Aorta (tissue), 5 donors: ENCODE measurements around the gene NUCB1. TPM values are rescaled to one million over a fixed set of nuclear protein-coding genes. Genes with fewer than 3 reads are reported as not detected.
"Not testable (repeated sequence)": the region's sequence is repeated elsewhere in the genome, so short reads cannot be mapped to it uniquely, and the experiment has no call there.

Experiments
- ATAC-seq: fragments of 200-7000 bp; cut with Tn5 transposase; one replicate; pipeline ENCODE4 v1.9.1; 2022; ENCODE audit warnings: moderate library complexity; ENCODE audit not compliant: low FRiP score
- DNase-seq, 2 donors: peaks; one replicate each; pipeline ENCODE4 v3.0.0-alpha.2; 2020
- H3K27ac ChIP-seq, 2 donors: one replicate each; pipeline ENCODE4 v1.5.1; 2013; ENCODE audit warnings: low read length in 2 of 2, mild to moderate bottlenecking in 2 of 2, moderate library complexity in 2 of 2, control low read depth in 1 of 2, inconsistent platforms in 1 of 2, low read depth in 1 of 2
- H3K27me3 ChIP-seq, 2 donors: one replicate each; pipeline ENCODE4 v1.6.1; 2013; ENCODE audit warnings: control low read depth in 1 of 2, low read length in 1 of 2, mild to moderate bottlenecking in 1 of 2, moderate library complexity in 1 of 2; ENCODE audit not compliant: insufficient read depth in 2 of 2, control insufficient read depth in 1 of 2
- H3K36me3 ChIP-seq, 2 donors: one replicate each; pipeline ENCODE4 v1.6.1; 2013; ENCODE audit warnings: control low read depth in 1 of 2, low read length in 1 of 2, mild to moderate bottlenecking in 1 of 2; ENCODE audit not compliant: insufficient read depth in 2 of 2, control insufficient read depth in 1 of 2
- H3K4me1 ChIP-seq, 2 donors: one replicate each; pipeline ENCODE4 v1.6.1; 2013; ENCODE audit warnings: low read length in 2 of 2, control low read depth in 1 of 2, mild to moderate bottlenecking in 1 of 2, moderate library complexity in 1 of 2; ENCODE audit not compliant: insufficient read depth in 2 of 2, control insufficient read depth in 1 of 2
- H3K4me3 ChIP-seq, 2 donors: one replicate each; pipeline ENCODE4 v1.5.1; 2013; ENCODE audit warnings: low read length in 2 of 2, control low read depth in 1 of 2, mild to moderate bottlenecking in 1 of 2
- H3K9me3 ChIP-seq: one replicate; pipeline ENCODE4 v1.6.1; 2013; ENCODE audit warnings: mild to moderate bottlenecking, low read length; ENCODE audit not compliant: control insufficient read depth
- WGBS, 2 donors: extraction: QIAGEN DNeasy Blood & Tissue Kit; methylation state at CpG; one replicate each; pipeline ENCODE4 v1.1.7; 2013; 5-methylcytosine and 5-hydroxymethylcytosine counted together
- intact Hi-C, 2 donors: fragments of 100-400 bp; cut with DNase I; formaldehyde crosslinking; loops; one replicate each; pipeline versions ENCODE4 v1.14.2 to v1.15.0; 2022
- polyA plus RNA-seq, 2 donors: library from polyadenylated mRNA; stranded (reverse); fragments of 200-250 nt; gene quantifications; one replicate each; pipeline ENCODE4 v1.2.3, GENCODE V29; 2013
- total RNA-seq, 2 donors: library from RNA; stranded (reverse); fragmentation: NEBNext Ultra II Directional; extraction: Animal tissue kit (Norgen Biotek cat#: 25700); gene quantifications; one replicate each; pipeline ENCODE4 v1.2.1, GENCODE V29; 2021
- donor health status: healthy with polysubstance abuse.
- donor health status: Bipolar disorder and iron deficiency.
- donor health status: DM: no; HTN: no; CAD: no.
- donor health status: DM: no; HTN: no; CAD: no.
- donor health status: DM: yes; HTN: yes; CAD: no.

The NUCB1 gene
- total and polyA plus RNA-seq, 4 donors: 82.9 to 380 (median 325) TPM

GRCh38 chr19:48921721-48922500 lies 21.8 kb downstream of the NUCB1 start:
- H3K27me3 ChIP-seq: no peaks in the 10 kb centered on the region
- H3K9me3 ChIP-seq: no peaks in the 10 kb centered on the region
- ATAC-seq (no peak), DNase-seq (no peak)
- H3K36me3 ChIP-seq: no peaks in the 10 kb centered on the region
- intact Hi-C loops: no loop called here
- H3K4me3 ChIP-seq: no peak overlapping the region
- no peaks in the 10 kb centered on the region for H3K4me1 ChIP-seq
- H3K27ac ChIP-seq: no peak overlapping the region
- WGBS, 2 donors: 87 to 94% methylated on average over 10 to 12 of the region's 12 CpGs

- intact Hi-C loops: no loop called here
- H3K36me3 ChIP-seq: no peaks in the 10 kb centered on the region
- no peaks in the 10 kb centered on the region for H3K27me3 ChIP-seq
- 76 to 79% methylated on average over 18 of the region's 18 CpGs for WGBS, 2 donors
- DNase-seq (no peak), ATAC-seq (no peak)
- no peak overlapping the region for H3K27ac ChIP-seq
- no peaks in the 10 kb centered on the region for H3K4me1 ChIP-seq
- no peak overlapping the region for H3K4me3 ChIP-seq
- no peaks in the 10 kb centered on the region for H3K9me3 ChIP-seq
Observed at GRCh38 chr19:48922548-48923490, 22.7 kb downstream of the NUCB1 start.

DNA sequence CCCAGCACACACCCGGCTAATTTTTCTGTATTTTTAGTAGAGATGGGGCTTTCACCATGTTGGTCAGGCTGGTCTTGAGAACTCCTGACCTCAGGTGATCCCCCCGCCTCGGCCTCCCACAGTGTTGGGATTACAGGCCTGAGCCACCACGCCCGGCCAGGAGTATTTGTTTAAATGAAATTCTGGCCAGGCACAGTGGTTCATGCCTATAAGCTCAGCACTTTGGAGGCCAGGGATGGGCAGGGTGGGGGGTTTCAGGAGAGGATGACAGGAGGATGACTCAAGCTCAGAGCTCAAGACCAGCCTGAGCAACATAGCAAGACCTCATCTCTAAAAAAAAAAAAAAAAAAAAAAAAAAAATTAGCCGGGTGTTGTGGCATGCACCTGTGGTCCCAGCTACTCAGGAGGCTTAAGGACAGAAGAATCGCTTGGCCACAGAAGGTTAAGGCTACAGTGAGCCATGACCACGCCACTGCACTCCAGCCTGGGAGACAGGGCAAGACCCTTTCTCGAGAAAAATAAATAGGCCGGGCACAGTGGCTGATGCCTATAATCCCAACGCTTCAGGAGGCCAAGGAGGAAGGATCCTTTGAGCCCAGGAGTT lies 25.2 kb downstream of the NUCB1 start:
- WGBS, 2 donors: 78 to 88% methylated on average over 11 of the region's 11 CpGs
- no peaks in the 10 kb centered on the region for H3K36me3 ChIP-seq
- no peaks in the 10 kb centered on the region for H3K9me3 ChIP-seq
- intact Hi-C loops: loop anchor here in 1 of 2 donors (5.0 kb wide), 1 partner anchor 37 kb away; no protein-coding TSS in a partner anchor
- ATAC-seq: no peak
- no peak overlapping the region for H3K27ac ChIP-seq
- DNase-seq: no peak
- no peak overlapping the region for H3K4me3 ChIP-seq
- no peaks in the 10 kb centered on the region for H3K27me3 ChIP-seq
- H3K4me1 ChIP-seq: no peaks in the 10 kb centered on the region

DNA sequence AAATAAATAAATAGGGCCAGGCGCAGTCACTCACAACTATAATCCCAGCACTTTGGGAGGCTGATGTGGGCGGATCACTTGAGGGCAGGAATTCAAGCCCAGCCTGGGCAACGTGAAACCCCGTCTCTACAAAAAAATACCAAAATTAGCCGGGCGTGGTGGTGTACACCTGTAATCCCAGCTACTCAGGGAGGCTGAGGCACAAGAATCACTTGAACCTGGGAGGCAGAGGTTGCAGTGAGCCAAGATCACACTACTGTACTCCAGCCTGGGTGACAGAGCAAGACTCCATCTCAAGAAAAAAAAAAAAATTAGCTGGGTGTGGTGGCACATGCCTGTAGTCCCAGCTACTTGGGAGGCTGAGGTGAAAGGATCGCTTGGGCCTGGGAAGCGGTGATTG lies 25.8 kb downstream of the NUCB1 start:
- not testable (repeated sequence) for H3K27ac ChIP-seq, H3K4me1 ChIP-seq, H3K27me3 ChIP-seq, H3K4me3 ChIP-seq, ATAC-seq, H3K9me3 ChIP-seq, H3K36me3 ChIP-seq, DNase-seq
- 81 to 83% methylated on average over 8 of the region's 8 CpGs for WGBS, 2 donors
- intact Hi-C loops: loop anchor here in 1 of 2 donors (5.0 kb wide), 1 partner anchor 36 kb away; no protein-coding TSS in a partner anchor

- Histone ChIP-seq H3K36me3 (no peaks in the 10 kb centered on the region), H3K4me3 (no peak overlapping the region), H3K27ac (peak overlapping the region in 1 of 2 donors; percentile 23), H3K9me3 (no peaks in the 10 kb centered on the region), H3K4me1 (no peaks in the 10 kb centered on the region), H3K27me3 (no peaks in the 10 kb centered on the region)
- DNase-seq (peak in 1 of 2 donors; percentile 83), ATAC-seq (peak; percentile 71)
- intact Hi-C loops: loop anchor here in 1 of 2 donors (5.0 kb wide), 1 partner anchor 35 kb away; no protein-coding TSS in a partner anchor
- 1 to 5% methylated on average over 10 of the region's 10 CpGs for WGBS, 2 donors
Observed at GRCh38 chr19:48926909-48927308, 26.8 kb downstream of the NUCB1 start.

GRCh38 chr19:48927692-48928091 lies 27.6 kb downstream of the NUCB1 start:
- intact Hi-C loops: loop anchor here in 1 of 2 donors (5.0 kb wide), 1 partner anchor 35 kb away; no protein-coding TSS in a partner anchor
- H3K36me3 ChIP-seq, H3K4me3 ChIP-seq, H3K27ac ChIP-seq, DNase-seq, H3K4me1 ChIP-seq, H3K27me3 ChIP-seq, H3K9me3 ChIP-seq, ATAC-seq: not testable (repeated sequence)
- WGBS, 2 donors: 81 to 85% methylated on average over 17 of the region's 17 CpGs

DNA sequence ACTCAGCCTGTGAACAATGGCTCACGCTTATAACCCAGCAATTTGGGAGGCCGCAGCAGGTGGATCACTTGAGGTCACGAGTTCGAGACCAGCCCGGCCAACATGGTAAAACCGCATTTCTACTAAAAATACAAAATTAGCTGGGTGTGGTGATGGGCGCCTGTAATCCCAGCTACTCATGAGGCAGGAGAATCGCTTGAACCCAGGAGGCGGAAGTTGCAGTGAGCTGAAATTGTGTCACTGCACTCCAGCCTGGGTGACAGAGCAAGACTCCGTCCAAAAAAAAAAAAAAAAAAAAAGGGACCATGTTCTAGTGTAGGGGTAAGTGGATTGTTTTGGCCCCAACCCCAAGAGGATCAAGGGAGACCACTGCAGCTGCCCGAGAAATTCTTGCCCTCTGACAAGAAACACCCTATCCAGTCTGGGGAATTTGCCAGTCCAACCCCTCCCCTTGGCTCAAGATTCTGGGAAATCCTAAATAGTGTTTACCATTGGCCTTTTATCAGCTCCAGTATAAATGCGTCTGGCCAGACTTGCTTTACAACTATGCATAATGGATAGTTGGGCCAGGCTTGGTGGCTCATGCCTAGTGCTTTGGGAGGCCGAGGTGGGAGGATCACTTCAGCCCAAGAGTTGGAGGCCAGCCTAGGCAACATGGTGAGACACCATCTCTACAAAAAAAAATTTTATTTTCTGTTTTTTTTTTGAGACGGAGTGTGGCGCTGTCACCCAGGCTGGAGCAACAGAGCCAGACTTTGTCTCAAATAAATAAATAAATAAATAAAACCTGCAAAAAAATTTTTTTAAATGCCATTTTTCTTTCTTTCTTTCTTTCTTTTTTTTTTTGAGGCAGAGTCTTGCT lies 28.3 kb downstream of the NUCB1 start:
- 53 to 55% methylated on average over 14 to 15 of the region's 15 CpGs for WGBS, 2 donors
- Histone ChIP-seq H3K4me3 (no peak overlapping the region), H3K27ac (no peak overlapping the region), H3K27me3 (no peaks in the 10 kb centered on the region), H3K9me3 (no peaks in the 10 kb centered on the region), H3K4me1 (no peaks in the 10 kb centered on the region), H3K36me3 (no peaks in the 10 kb centered on the region)
- intact Hi-C loops: loop anchor here in 1 of 2 donors (5.0 kb wide), 1 partner anchor 34 kb away; no protein-coding TSS in a partner anchor
- ATAC-seq: no peak
- no peak for DNase-seq
